ENCODE measurements around the gene BUB1. TPM values are rescaled to one million over a fixed set of nuclear protein-coding genes. Genes with fewer than 3 reads are reported as not detected.
"Not testable (repeated sequence)": the region's sequence is repeated elsewhere in the genome, so short reads cannot be mapped to it uniquely, and the experiment has no call there.

Gene BUB1
- total RNA-seq, 5 donors from 2014 or later (not counting 1 experiment from before 2014, with no cell fraction given) = 2.7 to 4.7 (median 3.1) TPM

DNA sequence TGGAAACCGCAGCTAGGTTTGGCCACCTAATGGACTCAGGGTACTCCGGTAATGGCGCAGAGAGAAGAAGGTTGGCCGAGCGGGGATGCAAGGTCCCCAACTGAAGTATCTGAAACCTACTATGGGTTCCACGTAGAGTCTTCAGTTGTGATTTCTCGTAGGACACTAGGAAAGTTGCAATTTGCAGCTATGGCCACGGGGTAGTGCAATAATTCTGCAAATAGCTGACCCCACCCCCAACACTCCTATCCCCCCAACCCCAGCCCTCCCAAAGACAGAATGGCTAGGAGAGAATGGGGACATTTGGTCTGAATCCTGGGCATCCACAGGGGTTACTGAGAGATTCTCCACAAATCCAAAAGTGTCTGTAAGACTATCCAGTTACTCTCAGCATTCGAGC, 75.7 kb downstream of the BUB1 start:
- CTCF ChIA-PET = not testable (repeated sequence)

DNA sequence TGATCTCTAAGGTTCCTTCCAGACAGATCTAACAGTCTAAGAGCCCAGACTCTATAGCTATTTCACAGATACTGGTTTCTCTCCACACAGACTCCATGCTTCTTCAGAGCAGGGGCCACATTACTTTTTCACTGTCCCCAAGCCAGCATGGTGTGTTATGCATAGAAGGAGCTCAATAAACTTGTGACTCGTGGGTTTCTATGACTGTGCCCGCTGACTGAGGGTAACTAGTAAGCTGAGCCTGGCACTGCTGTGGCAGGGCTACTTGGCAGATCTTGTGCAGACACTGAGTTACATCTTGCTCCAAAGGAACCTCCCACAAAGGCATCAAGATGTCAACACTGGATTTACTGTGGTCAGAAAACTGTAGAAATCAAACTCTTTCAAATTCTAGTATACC, 85.9 kb downstream of the BUB1 start:
- POLR2A ChIA-PET; H3K27me3 ChIP-seq (replicated peaks in 1 of 2; ENCODE audit: control insufficient read depth in 2 of 2, extremely low read depth in 1 of 2, insufficient read depth in 2 of 2, low read length in 1 of 2); DNase-seq; H3K9me3 ChIP-seq; H3K4me1 ChIP-seq (ENCODE audit: control insufficient read depth in 1 of 2, extremely low read depth in 1 of 2, insufficient read depth in 2 of 2, low read length in 2 of 2); H3K36me3 ChIP-seq (ENCODE audit: control insufficient read depth in 2 of 2, extremely low read depth in 1 of 2, insufficient read depth in 1 of 2, low read length in 1 of 2); H3K4me3 ChIP-seq (ENCODE audit: control insufficient read depth in 1 of 2, extremely low read depth in 1 of 2, low read length in 1 of 2); H3K27ac ChIP-seq (ENCODE audit: low read length); H3K27ac Mint-ChIP-seq; H3K9me3 Mint-ChIP-seq; H3K27me3 Mint-ChIP-seq; H3K4me1 Mint-ChIP-seq; H3K4me3 Mint-ChIP-seq; ATAC-seq (replicated peaks in 1 of 4); CTCF ChIA-PET; H3K36me3 Mint-ChIP-seq: not testable (repeated sequence)
- WGBS (ENCODE audit: insufficient coverage) = no CpG with 5 or more reads among the region's 2 CpGs

More for the DNA sequence above, 75.7 kb downstream of the BUB1 start:
- H3K27ac Mint-ChIP-seq; H3K4me1 Mint-ChIP-seq; H3K9me3 ChIP-seq; H3K4me1 ChIP-seq (ENCODE audit: control insufficient read depth in 1 of 2, extremely low read depth in 1 of 2, insufficient read depth in 2 of 2, low read length in 2 of 2); H3K4me3 Mint-ChIP-seq; H3K36me3 ChIP-seq (ENCODE audit: control insufficient read depth in 2 of 2, extremely low read depth in 1 of 2, insufficient read depth in 1 of 2, low read length in 1 of 2); POLR2A ChIA-PET; H3K27ac ChIP-seq (ENCODE audit: low read length); H3K27me3 ChIP-seq (replicated peaks in 1 of 2; ENCODE audit: control insufficient read depth in 2 of 2, extremely low read depth in 1 of 2, insufficient read depth in 2 of 2, low read length in 1 of 2); ATAC-seq (replicated peaks in 1 of 4); H3K36me3 Mint-ChIP-seq; H3K9me3 Mint-ChIP-seq; DNase-seq; H3K27me3 Mint-ChIP-seq; H3K4me3 ChIP-seq (ENCODE audit: control insufficient read depth in 1 of 2, extremely low read depth in 1 of 2, low read length in 1 of 2): not testable (repeated sequence)
- WGBS (ENCODE audit: insufficient coverage) = no CpG with 5 or more reads among the region's 9 CpGs

DNA sequence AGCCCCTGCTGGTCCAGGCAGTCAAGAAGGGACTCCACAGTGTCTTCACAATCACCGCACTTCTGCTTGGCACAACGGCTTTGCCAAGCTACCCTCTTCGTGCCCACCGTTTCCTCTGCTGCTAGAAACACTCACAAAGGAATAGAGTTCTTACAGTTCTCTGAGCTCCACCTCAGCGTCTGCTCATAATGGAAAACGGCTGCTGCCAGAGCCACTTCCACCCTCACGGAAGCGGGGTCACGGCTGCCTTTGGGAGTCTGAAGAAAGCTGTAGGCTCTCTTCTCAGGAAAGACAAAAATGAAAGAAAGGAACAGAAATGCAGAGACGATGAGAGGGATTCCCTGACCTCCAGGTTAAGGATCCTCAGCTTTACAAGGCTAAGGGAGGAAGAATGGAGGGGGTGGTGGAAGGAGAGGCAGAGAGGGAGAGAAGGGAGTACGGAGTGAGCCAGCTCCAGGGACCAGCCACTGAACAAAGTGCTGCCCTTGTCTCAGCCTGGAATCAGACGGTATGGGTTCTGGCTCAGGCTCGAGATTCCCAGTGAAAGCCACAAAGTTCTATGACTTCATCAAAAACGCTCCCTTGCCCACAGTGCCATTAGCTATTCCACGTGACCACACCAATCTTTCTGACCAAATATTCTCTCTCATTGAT, 88.1 kb downstream of the BUB1 start:
- H3K4me3 Mint-ChIP-seq; H3K27me3 ChIP-seq (replicated peaks in 1 of 2; ENCODE audit: control insufficient read depth in 2 of 2, extremely low read depth in 1 of 2, insufficient read depth in 2 of 2, low read length in 1 of 2): not testable (repeated sequence)

DNA sequence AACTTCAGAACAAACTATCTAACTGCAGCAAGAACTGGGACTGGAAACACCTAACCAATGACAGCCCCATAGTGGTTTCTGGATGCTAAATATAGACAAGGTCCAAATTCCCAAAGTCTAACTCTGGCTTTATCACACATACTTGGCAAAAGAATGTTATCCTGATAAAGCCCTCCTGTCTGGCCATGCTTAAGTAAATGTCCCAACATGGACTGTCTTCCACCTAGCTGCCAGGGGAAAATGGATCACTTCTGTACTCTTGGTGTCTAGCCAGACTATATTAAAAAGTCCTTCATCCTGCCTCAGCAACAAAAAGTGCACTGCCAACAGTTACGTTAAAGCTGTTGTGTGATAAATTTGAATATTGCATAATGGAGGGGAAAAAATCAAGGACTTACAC, 89.3 kb downstream of the BUB1 start:
- H3K27me3 Mint-ChIP-seq; ATAC-seq (replicated peaks in 1 of 4); H3K4me1 ChIP-seq (ENCODE audit: control insufficient read depth in 1 of 2, extremely low read depth in 1 of 2, insufficient read depth in 2 of 2, low read length in 2 of 2); H3K36me3 Mint-ChIP-seq; H3K4me3 ChIP-seq (ENCODE audit: control insufficient read depth in 1 of 2, extremely low read depth in 1 of 2, low read length in 1 of 2); H3K4me3 Mint-ChIP-seq; H3K27me3 ChIP-seq (replicated peaks in 1 of 2; ENCODE audit: control insufficient read depth in 2 of 2, extremely low read depth in 1 of 2, insufficient read depth in 2 of 2, low read length in 1 of 2); H3K4me1 Mint-ChIP-seq; POLR2A ChIA-PET; H3K27ac Mint-ChIP-seq; H3K9me3 ChIP-seq; DNase-seq; CTCF ChIA-PET; H3K36me3 ChIP-seq (ENCODE audit: control insufficient read depth in 2 of 2, extremely low read depth in 1 of 2, insufficient read depth in 1 of 2, low read length in 1 of 2); H3K9me3 Mint-ChIP-seq; H3K27ac ChIP-seq (ENCODE audit: low read length): not testable (repeated sequence)
- WGBS (ENCODE audit: insufficient coverage) = no CpG with 5 or more reads among the region's 1 CpG

More for the DNA sequence above, 88.1 kb downstream of the BUB1 start:
- H3K9me3 Mint-ChIP-seq; H3K27ac Mint-ChIP-seq; CTCF ChIA-PET; H3K27me3 Mint-ChIP-seq; H3K4me1 Mint-ChIP-seq; H3K27ac ChIP-seq (ENCODE audit: low read length); POLR2A ChIA-PET; H3K36me3 ChIP-seq (ENCODE audit: control insufficient read depth in 2 of 2, extremely low read depth in 1 of 2, insufficient read depth in 1 of 2, low read length in 1 of 2); H3K36me3 Mint-ChIP-seq; ATAC-seq (replicated peaks in 1 of 4); H3K4me3 ChIP-seq (ENCODE audit: control insufficient read depth in 1 of 2, extremely low read depth in 1 of 2, low read length in 1 of 2); DNase-seq; H3K9me3 ChIP-seq; H3K4me1 ChIP-seq (ENCODE audit: control insufficient read depth in 1 of 2, extremely low read depth in 1 of 2, insufficient read depth in 2 of 2, low read length in 2 of 2): not testable (repeated sequence)
- WGBS (ENCODE audit: insufficient coverage) = no CpG with 5 or more reads among the region's 15 CpGs

Other genes with a start within 250 kb of the BUB1 start
- 1 to 10 TPM in 2 of 5 donors, under 1 TPM in 1, not detected in 2; 0.76 to 1.6 (median 1.3) TPM for gene LIMS4, start 205.2 kb downstream of the BUB1 start, total RNA-seq
- gene RGPD6, start 100.8 kb downstream of the BUB1 start, total RNA-seq = 100 to 1,000 TPM in 1 of 5 donors, 10 to 100 TPM in 3, 1 to 10 TPM in 1; 7.2 to 140 (median 19.0) TPM
- under 1 TPM in 1 of 5 donors, not detected in 4; 0.10 TPM for gene ACOXL, start 54.5 kb upstream of the BUB1 start, total RNA-seq

Measured in T-cell (primary cell).